HG02981 (cell line): ENCODE measurements around the gene ANKS3.
"Not testable (repeated sequence)": the region's sequence is repeated elsewhere in the genome, so short reads cannot be mapped to it uniquely, and the experiment has no call there.

Source experiments
- ATAC-seq: cut with Tn5 transposase; IDR thresholded peaks from one replicate; pipeline ENCODE4 v1.9.1; 2021; ENCODE audit warnings: mild to moderate bottlenecking, moderate library complexity; ENCODE audit not compliant: unreplicated experiment

The ANKS3 gene

DNA sequence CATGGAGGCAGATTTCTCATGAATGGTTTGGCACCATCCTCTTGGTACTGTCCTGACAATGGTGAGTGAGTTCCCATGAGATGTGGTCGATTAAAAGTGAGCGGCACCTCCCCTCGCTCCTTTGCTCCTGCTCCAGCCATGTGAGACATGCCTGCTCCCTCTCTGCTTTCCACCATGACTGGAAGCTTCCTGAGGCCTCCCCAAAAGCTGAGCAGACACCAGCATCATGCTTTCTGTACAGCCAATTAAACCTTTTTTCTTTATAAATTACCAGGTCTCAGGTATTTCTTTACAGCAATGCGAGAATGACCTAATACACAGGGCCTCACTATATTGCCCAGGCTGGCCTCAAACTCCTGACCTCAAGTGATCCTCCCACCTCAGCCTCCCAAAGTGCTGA is 20.8 kb upstream of the ANKS3 start:
- ATAC-seq = no peak

DNA sequence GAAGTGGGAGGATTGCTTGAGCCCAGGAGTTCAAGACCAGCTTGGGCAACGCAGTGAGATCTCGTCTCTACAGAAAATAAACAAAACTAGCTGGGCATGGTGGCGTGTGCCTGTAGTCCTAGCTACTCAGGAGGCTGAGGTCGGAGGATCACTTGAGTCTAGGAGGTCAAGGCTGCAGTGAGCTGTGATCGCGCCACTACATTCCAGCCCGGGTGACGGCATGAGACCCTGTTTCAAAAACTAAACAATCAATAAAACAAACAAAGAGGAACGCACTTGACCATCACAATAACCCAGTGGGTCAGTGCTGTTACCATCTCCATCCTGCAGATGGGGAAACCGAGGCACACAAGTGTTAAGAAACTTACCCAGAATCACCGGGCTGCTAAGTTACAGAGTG is 19.2 kb upstream of the ANKS3 start:
- no peak for ATAC-seq

DNA sequence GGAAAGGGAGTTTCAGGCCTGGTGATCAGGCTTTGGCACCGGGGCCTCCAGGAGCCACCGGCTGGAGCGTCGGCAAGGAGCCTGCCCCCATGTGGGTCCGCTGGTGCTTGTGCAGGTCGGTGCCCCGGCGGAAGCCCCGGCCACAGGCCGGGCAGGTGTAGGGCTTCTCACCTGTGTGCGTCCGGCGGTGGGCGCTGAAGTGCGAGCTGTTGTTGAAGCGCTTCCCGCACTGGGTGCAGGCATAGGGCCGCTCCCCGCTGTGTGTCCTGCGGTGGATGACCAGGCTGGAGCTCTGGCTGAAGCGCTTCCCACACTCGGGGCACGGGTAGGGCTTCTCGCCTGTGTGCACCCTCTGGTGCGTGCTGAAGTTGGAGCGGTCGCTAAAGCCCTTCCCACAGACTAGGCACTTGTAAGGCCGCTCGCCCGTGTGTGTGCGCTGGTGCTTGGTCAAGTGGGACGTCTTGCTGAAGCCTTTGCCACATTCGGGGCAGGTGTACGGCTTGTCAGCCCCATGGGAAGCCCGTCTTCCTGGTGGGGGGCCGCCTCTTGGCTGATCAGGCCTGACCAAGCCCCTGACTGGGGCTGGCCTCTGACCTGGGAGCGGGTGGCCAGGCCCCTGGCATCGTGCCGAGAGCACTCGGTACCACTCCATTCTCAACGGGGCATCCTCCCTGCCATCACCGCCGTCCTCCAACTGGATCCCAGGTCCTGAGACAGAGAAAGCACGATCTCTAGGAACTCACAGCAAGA is 18.5 kb upstream of the ANKS3 start:
- ATAC-seq = no peak

DNA sequence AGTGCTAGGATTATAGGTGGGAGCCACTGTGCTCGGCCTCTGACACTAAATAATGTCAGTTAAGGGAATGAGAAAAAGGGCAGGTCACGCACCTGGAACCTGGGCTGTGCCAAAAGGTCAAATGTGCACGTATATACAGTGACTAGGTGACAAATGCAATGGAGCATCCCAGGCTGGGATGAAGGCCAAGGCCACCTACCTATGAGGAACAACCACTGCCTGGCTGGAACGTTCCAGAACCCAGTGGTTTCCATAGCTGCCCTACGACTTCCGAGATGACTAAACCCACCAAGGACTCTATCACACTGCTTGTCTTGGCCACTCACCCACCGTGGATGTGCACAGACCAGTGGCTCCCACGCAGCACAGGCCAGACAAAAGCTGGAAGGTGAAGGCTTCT is 16.8 kb upstream of the ANKS3 start:
- no peak for ATAC-seq

DNA sequence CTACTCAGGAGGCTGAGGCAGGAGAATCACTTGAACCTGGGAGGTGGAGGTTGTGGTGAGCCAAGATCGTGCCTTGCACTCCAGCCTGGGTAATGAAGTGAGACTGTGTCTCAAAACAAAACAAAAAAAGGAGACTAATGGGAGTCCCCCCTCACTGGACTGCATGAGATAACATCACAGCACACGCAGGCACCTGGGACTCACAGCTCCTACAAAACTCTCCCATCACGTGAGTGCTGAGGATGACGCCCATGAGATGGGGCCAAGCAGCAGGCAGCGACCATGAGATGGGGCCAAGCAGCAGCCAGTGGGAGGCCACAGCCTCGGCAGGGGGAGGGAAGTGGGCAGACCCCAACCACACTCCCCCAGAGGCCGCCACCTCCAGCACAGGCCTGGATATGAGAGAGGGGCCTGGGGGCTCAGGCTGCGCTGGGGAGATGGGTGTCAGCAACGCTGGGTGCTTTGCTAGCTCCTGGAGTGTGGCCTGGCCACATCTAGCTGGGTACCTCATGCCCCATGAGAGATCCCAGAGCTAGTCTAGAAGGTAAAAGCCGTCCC is 15.7 kb upstream of the ANKS3 start:
- ATAC-seq = no peak

DNA sequence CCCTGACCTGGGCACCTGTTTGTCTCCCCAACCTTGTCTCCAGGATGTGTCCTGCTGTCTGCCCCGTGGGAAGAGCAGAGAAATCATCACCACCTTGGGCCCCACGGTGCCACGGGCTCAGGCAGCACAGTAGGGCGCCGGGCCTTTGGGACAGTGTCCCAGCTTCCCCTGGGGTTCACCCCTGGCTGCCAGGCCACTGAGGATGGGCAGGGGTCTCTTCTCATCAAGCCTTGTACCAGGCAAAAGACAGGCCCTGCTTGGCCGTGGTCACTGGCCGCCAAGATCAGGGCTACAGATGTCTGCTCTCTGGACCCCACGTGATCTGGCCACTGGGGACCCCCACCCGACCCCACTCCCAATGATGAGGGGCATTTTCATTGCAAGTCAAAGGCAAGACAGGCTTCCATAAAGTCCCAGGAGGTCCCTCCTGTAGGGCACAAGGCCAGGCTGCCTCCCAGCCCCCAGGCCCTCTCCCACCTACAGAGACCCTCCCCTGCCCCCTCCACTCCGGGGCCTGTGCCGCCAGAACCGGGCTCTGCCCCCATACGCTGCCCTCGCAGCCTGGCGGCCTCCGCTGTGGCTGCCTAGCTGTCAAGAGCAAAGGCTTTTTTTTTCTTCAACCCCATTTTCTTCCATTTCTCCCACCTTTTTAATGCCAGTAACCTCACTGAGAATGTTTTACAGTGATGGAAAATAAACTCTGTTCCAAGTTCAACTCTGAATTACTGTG is 14.8 kb upstream of the ANKS3 start:
- ATAC-seq = no peak

DNA sequence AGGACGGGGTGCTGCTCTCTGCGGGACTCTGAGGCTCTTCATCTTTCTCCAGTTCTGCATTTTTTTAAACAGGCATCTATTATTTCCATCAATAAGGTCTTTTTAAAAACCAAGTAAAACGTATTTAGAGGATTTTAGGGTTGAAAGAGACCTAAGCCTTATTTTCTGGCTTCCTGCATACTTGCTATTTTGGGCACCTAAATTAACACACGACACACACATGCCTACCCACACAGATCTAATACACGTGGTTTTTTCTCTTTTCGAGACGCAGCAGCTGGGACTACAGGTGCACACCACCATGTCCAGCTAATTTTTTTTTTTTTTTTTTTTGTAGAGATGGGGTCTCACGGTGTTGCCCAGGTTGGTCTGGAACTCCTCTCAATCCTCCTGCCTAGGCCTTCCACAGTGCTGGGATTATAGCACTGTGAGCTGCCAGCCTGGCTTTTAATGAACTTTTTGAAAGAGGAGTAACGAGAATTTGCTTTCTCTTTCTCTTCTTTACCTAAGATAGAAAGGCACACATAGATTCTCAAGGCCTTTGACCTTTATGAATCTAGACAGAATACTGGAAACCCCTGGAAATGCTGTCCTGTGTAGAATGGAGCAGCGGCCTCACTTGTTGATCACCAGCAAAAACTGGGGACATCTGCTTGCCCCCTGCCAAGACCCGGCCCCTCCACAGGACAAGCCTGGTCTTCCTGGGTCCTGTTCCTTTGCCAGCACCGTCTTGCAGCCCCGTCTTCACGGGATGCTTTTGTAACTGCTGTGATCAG is 14.0 kb upstream of the ANKS3 start:
- ATAC-seq = no peak

DNA sequence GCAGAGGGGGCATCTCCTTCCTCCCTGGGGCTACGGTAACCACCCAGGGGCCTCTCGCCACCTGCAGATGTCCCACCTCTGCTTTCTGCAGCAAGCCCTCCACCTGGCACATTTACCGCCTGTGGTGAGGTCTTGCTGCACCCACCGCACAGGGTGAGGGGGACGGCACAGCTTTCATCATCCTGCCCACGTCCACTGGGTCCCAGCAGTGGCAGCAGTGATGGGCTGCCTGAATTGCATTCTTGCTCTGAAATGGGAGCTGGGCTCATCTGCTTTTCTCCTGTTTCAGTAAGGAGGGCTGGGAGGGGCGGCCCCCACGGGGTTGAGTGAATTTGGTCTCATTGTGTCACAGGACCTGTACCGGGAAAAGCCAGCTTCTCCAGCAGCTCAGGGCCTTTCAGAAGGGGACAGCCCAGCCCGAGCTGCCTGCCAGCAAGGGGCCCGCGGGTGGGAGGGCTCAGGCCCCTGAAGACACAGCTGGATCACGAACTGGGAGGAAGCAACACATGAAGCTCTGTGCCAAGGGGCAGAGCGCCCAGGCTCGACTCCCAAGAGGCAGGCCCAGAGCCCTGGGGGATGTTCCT is 13.0 kb upstream of the ANKS3 start:
- no peak for ATAC-seq

DNA sequence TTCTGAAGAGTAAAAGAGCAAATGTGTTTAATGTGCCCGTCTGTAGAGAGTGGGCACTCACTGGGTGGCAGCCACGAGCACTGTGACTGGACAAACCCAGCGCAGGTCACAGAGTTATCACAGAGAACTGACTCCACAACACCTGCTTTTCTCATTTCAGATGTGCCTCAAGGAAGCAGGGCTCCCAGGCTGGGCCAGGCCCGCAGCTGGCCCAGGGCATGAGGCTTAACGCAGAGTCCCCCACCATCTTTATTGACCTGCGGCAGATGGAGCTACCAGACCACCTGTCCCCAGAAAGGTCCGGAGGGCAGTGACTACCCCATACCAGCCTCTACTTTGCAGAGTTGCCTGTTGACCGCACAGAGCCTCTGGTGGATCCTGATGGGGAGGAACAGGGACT is 12.1 kb upstream of the ANKS3 start:
- no peak for ATAC-seq

DNA sequence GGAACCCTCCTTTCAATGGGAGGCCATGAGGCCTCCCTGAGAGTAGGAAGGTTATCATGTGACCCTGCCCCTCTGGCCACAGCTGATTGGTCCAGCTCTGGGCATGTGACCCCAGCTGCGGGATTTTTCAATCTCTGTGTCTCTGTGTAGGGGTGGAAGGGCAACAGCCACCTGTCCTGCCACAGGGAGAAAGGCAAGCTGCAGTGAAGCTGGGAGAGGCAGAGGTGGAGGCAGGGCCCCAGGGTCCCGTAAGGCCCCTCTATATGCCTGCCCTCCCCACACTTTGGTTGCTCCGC is 11.2 kb upstream of the ANKS3 start:
- ATAC-seq = no peak

DNA sequence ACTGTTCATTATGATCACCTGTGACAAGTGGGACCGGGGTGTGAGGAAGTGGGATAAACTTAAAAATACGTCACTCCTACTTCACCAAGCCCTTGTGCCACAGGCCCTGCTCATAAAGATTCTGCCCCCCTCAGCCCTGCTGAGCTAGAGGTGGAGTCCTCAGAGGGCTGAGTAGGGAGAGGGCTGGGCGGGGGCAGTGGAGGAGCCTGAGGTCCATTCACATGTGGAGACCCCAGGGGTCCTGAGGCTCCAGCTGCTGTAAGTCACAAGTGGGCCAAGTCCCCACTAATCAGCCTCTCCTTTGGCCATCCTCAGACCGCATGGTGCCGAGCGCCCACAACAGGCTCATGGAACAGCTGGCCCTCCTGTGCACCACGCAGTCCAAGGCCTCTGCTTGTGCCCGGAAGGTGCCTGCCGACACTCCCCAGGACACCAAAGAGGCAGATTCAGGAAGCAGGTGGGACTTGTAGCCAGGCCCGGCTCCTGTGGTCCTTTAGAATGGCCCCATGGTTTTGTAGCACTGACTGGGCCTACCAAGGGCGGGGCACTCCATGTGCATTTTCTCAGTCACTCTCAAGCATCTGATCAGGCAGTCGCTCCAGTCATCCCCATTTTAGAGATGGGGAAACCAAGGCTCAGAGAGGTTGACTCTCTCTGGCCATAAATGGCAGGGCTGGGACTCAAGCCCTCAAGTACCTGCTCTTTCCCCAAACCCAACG is 10.6 kb upstream of the ANKS3 start:
- ATAC-seq = no peak

DNA sequence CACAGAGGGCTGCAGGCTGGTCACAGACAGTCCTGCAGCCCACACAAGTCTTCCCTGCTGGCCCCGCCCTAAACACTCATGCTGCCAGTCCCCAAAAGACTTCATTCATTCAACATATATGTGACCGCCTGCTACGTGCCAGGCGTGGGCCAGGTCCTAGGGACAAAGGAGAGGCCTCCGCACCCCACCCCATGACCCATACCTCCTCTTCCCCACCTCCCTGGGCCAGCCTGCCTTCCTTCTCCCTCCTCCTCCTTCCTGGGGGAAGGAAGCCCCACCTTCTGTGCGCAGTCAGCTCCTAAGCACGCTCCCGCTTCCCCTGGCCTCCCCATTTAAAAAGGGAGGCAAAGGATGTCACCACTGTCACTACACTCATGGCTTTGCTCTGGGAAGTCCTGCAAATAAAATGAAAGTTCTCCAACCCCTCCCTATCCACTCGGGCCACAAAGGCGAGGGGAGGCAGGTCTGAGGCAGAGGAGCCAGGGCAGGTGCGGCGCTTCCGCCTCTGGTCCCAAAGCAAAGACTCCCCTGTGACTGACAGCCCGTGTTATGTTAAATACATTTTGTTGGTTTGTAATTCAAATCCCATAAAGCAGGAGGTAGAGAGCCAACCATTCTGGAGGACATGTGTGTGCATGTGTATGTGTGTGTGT is 9.3 kb upstream of the ANKS3 start:
- ATAC-seq = no peak

DNA sequence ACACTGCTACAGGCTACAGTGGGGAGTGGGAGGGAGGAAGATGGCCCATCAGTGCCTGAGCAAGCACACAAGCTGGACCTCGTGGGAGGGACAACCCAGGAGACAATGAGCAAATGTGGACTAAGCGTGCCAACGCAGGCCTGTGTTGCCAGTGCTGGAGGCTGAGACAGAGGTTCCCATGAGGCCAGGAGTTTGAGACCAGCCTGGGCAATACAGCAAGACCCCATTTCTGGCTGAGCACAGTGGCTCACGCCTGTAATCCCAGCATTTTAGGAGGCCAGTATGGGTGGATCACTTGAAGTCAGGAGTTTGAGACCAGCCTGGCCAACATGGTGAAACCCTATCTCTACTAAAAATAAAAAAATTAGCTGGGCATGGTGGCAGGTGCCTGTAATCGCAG is 4.3 kb upstream of the ANKS3 start:
- not testable (repeated sequence) for ATAC-seq

DNA sequence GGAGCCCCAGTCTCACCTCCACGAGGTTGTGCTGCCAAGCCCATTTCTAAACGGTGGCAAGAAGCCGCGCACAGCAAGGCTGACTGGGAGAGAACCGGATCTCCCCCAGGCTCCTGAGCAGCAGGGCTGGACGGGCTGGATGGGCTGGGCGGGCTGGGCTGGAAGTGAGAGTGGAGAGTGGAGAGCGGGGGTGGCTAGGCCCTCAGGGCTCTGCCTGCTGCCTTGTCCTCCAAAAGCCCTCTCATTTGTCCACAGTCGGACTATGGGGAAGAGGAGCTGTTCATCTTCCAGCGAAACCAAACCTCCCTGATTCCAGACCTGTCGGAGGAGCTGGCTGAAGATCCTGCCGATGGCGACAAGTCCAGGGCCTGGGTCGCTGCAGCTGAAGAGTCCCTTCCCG is 3.5 kb upstream of the ANKS3 start:
- ATAC-seq = no peak

DNA sequence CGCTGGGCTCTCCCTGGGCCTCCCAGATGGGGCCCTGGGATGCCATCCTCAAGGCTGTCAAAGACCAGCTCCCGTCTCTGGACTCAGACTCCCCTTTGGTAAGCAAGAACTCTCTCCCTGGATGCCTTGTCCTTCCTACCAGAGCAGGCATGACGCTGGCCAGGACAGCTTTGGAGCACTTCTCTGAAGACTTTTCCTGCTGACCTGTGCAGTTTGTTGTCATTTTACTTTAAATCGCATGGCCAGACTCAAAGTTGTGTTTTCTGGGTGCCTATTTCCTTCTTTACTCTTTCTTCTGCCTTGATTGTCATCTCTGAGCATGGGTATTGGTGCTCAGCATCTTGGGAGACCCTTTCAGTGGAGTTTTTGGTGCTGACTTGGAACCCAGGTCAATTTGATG is 2.5 kb upstream of the ANKS3 start:
- ATAC-seq = no peak

DNA sequence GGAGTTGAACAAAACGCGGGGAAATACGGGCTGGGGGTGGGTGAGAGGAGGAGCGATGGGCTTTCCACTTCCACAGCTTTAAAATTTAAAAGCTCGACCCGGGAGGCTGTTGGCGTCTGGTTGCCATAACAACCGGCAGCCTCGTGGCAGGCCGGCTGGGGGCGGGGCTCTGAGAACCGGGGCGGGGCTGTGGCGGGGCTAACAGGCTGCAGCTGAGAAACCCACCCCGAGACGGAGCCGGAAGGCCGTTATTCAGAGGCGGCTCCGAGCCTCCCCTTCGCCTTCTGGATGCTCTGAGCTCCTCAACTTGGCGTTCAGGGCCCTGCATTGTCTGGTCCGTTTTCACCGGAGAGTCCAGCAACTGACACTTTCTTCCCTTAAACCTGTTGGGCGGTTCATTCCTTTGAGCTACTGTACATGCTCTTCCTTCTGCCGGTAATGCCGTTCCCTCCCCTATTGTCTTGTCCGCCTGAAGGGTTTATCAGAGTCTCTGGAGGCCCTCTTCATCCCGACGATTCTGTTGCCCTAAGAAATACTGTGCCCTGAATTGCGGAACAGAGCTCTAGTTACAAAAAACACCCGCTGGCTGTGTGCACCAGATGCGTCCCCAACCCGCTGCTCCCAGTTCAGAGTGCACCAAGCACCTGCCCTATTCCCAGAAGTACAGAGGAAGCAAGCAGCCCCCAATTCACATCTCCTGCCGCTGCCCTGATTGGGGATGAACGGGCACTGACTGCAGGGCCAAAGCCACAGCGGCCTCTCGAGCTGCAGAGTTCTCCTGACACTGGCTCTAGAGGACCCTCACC is 862 bp upstream of the ANKS3 start:
- ATAC-seq = peak; percentile 58

DNA sequence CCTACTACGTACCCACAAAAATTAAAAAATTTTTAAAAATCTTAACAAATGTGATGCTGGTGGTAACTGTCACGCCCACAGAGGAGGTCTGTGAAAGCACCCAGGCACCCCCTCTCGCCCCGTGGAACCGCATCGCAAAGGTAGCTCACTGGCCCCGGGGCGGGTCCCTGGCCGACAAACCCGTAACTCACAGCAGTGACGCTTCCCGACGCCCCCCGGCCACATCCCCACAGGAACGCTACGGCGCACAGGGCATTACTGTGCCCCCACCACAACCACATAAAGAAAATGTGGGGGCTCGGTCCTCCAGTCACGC is 366 bp downstream of the ANKS3 start:
- peak; percentile 10 for ATAC-seq

DNA sequence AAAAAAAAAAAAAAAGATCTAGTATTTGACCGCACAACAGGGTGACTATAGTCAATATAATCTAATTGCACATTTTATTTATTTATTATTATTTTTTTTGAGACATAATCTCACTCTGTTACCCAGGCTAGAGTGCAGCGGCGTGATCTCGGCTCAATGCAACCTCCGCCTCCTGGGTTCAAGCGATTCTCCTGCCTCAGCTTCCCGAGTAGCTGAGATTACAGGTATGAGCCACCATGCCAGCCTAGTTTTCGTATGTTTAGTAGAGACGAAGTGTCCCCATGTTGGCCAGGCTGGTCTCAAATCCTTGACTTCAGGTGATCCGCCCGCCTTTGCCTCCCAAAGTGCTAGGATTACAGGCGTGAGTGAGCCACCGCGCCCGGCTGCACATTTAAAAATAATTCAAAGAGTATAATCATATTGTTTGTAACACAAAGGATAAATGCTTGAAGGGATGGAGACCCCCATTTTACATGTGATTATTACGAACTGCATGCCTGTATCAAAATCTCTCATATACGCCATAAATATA is 794 bp downstream of the ANKS3 start:
- no peak for ATAC-seq

DNA sequence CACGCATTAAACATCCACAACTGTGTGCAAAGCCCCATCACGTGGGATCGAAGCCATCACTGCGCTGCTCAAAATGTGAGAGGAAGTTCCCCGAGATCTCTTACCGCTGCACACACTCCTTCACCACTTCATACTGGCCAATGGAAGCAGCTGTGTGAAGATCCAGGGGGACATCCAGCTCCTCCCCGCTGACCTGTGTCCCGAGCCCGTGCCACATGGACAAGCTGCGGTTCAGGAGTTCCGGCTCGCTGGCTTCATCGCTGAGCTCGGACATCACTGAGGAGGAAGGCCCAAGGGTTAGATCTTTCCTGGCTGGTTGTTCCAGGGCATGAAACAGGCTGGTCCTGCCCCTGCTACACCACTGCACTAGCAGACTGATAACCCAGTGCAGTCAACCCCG is 4.2 kb downstream of the ANKS3 start:
- ATAC-seq = no peak
